GM06990 (cell line): ENCODE data around the gene STK4.

Experiments used
- DNase-seq: peaks from one replicate; pipeline ENCODE4 v3.0.0-alpha.2; 2011; ENCODE audit not compliant: insufficient read length; ENCODE audit errors: extremely low read depth
- H3K27me3 ChIP-seq: replicated peaks from 2 replicates; pipeline ENCODE4 v1.6.0; 2011; ENCODE audit warnings: low read length; ENCODE audit not compliant: control insufficient read depth, insufficient read depth
- H3K36me3 ChIP-seq: 2 replicates; pipeline ENCODE4 v1.5.1; 2011; ENCODE audit warnings: low read length; ENCODE audit not compliant: control insufficient read depth, insufficient read depth
- H3K4me3 ChIP-seq: replicated peaks from 2 replicates; pipeline ENCODE4 v1.5.1; 2011; ENCODE audit warnings: low read depth, mild to moderate bottlenecking, control low read depth, low read length
- TF ChIP-seq, protein P1 (sequence below): IDR thresholded peaks from 2 replicates; pipeline ENCODE4 v1.5.1; 2011; ENCODE audit warnings: low read length, control low read depth, mild to moderate bottlenecking, inconsistent platforms; ENCODE audit not compliant: insufficient read depth, poor library complexity, severe bottlenecking

Gene STK4

DNA sequence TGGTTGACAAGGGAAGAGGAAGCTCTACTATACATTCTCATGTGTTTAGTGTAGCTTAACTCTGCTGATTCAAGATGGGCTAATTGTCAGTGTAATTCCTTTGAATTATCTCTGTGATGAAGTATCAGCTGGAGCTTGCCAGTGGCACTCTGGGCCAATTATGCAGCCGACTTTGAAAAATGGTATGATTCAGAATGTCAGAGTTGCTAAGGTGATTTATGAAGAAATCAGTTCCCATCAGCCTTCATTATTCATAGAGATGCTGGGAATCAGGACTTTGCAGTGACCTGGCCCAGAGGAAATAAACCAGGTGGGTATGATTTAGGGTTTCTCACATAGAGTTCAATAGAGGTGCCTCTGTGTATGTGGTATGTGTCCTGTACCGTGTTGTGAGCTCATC, 101.2 kb downstream of the STK4 start:
- TF ChIP-seq, protein P1, sequence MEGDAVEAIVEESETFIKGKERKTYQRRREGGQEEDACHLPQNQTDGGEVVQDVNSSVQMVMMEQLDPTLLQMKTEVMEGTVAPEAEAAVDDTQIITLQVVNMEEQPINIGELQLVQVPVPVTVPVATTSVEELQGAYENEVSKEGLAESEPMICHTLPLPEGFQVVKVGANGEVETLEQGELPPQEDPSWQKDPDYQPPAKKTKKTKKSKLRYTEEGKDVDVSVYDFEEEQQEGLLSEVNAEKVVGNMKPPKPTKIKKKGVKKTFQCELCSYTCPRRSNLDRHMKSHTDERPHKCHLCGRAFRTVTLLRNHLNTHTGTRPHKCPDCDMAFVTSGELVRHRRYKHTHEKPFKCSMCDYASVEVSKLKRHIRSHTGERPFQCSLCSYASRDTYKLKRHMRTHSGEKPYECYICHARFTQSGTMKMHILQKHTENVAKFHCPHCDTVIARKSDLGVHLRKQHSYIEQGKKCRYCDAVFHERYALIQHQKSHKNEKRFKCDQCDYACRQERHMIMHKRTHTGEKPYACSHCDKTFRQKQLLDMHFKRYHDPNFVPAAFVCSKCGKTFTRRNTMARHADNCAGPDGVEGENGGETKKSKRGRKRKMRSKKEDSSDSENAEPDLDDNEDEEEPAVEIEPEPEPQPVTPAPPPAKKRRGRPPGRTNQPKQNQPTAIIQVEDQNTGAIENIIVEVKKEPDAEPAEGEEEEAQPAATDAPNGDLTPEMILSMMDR = no peak
- Histone ChIP-seq H3K36me3 (peaks cover 7% of the 10 kb centered on the region), H3K27me3 (no peaks in the 10 kb centered on the region), H3K4me3 (no peak overlapping the region)
- no peak for DNase-seq

DNA sequence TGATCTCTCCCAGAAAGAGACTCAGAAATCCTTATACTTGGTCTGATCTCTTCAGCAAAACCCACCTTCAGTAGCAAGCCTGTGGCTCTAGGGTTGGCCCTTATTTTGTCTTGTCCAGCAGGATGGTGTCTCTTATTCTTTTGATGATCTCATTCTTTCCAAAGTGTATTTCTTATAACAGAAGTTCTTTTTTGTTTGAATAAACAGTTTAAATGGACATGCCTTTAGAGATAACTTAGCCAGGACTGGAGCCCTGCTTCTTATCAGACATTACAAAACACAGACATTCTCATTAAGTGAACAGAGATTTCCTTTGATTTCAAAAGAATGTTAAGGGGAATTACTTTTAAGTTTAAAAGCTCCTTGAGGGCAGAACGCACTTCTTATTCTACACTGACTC, 102.9 kb downstream of the STK4 start:
- H3K27me3 ChIP-seq = no peaks in the 10 kb centered on the region
- no peak for DNase-seq
- H3K4me3 ChIP-seq = no peak overlapping the region
- peaks cover 9% of the 10 kb centered on the region for H3K36me3 ChIP-seq
- TF ChIP-seq, protein P1 = no peak

DNA sequence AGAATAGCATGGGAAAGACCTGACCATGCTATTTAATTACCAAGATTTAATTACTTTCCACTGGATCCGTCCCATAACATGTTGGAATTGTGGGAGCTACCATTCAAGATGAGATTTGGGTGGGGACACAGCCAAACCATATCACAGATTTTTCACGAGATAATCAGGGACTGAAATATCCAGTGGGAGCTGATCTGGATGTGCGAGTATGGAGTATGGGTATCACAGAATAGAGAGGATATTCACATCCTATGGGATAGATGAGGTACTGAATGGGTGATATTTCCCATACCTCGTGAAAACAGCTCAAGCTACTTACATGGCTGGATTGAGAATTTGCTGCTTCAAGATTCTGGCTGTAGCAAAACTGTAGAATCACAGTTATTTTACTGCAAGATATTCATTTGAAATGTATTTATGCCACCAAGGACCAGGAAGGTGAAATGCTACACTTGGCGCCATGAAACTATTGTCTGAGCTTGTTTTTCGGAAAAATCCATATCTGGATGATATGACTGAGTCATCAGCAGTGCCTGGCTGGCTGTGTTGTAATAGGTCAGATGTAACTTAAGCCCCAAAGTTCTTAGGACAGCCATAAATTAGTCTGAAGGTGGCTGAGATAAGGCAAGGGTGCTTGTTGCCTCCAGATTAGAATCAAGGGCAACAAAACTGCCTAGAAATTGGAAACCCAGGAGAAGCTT, 104.8 kb downstream of the STK4 start:
- peaks cover 20% of the 10 kb centered on the region for H3K36me3 ChIP-seq
- H3K27me3 ChIP-seq = no peaks in the 10 kb centered on the region
- DNase-seq = no peak
- TF ChIP-seq, protein P1 = no peak
- H3K4me3 ChIP-seq = no peak overlapping the region

DNA sequence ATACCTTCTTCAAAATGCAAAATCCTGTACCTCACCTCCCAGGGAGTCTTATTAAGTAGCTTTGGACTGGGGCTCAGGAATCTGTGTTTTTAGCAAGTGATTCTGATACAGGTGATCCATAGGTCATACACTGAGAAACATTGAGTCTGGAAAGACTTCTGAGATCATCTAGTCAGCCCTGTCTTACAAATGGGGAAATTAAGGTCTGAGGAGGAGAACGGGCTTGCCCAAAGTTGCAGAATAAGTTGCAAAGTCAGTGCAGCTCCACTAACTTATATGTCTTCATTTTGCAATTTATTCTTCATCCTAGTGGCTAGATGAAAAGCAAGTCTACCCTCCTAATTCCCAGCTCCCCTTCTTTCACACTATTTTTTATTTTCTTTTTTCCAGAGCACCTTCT, 105.8 kb downstream of the STK4 start:
- TF ChIP-seq, protein P1 = no peak
- DNase-seq = no peak
- Histone ChIP-seq H3K27me3 (no peaks in the 10 kb centered on the region), H3K36me3 (peaks cover 23% of the 10 kb centered on the region), H3K4me3 (no peak overlapping the region)

DNA sequence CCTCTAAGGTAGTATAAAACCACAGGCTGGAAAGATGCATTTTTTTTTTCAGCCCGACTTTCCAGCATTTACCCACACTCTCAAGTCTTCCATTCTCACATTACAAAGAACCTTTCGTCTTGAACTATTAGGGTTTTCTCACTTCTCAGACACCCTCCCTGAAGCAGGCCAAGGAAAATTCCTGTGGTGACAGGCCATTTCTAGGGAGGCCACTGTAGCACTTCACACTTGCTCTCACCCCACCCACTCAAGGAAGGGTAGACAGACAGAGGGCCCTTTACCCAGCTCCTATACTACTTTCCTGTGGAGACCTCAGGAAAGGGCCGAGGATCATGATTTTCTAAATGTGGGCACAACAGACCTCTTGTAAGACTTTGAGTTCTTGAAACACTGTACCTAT, 106.9 kb downstream of the STK4 start:
- TF ChIP-seq, protein P1 = no peak
- H3K4me3 ChIP-seq = no peak overlapping the region
- H3K36me3 ChIP-seq = peaks cover 21% of the 10 kb centered on the region
- no peaks in the 10 kb centered on the region for H3K27me3 ChIP-seq
- no peak for DNase-seq

DNA sequence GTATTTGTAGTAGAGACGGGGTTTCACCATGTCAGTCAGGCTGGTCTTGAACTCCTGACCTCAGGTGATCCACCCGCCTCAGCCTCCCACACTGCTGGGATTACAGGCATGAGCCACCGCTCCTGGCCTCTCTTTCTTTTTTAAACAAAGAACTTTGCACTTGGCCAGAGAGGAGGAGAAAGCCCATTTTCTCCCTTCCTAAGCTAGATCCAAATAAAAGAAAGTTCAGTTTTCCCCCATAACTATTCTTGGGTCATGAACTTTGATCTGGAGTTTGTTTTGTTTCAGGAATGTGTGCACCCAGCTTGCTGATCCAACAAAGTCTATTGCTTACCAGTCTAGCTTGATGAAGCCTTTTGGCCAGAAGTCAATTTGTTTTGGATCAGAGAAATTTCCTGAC, 111.2 kb downstream of the STK4 start:
- no peaks in the 10 kb centered on the region for H3K27me3 ChIP-seq
- H3K36me3 ChIP-seq = peaks cover 30% of the 10 kb centered on the region
- DNase-seq = no peak
- TF ChIP-seq, protein P1 = no peak
- no peak overlapping the region for H3K4me3 ChIP-seq
